Measurements from ENCODE around the gene RIT2. TPM values are rescaled to one million over a fixed set of nuclear protein-coding genes. Genes with fewer than 3 reads are reported as not detected.

RIT2 gene
- total RNA-seq, 4 donors from 2014 or later = not detected

- Histone ChIP-seq H3K4me1 (no peaks in the 10 kb centered on the region), H3K4me3 (no peak overlapping the region), H3K9me3 (no peaks in the 10 kb centered on the region), H3K36me3 (no peaks in the 10 kb centered on the region), H3K27ac (replicated peaks in 1 of 4) (no peak overlapping the region), H3K27me3 (no peaks in the 10 kb centered on the region)
- intact Hi-C loops (cut with DNase I) = no loop called here
- no peak for TF ChIP-seq POLR2AphosphoS5 (IDR thresholded peaks at IDR 0.05)
- no peak for TF ChIP-seq POLR2A (IDR thresholded peaks at IDR 0.05; ENCODE audit: low read depth)
- TF ChIP-seq EP300 (IDR thresholded peaks at IDR 0.05) = no peak
- TF ChIP-seq, protein P1, sequence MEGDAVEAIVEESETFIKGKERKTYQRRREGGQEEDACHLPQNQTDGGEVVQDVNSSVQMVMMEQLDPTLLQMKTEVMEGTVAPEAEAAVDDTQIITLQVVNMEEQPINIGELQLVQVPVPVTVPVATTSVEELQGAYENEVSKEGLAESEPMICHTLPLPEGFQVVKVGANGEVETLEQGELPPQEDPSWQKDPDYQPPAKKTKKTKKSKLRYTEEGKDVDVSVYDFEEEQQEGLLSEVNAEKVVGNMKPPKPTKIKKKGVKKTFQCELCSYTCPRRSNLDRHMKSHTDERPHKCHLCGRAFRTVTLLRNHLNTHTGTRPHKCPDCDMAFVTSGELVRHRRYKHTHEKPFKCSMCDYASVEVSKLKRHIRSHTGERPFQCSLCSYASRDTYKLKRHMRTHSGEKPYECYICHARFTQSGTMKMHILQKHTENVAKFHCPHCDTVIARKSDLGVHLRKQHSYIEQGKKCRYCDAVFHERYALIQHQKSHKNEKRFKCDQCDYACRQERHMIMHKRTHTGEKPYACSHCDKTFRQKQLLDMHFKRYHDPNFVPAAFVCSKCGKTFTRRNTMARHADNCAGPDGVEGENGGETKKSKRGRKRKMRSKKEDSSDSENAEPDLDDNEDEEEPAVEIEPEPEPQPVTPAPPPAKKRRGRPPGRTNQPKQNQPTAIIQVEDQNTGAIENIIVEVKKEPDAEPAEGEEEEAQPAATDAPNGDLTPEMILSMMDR (IDR thresholded peaks at IDR 0.05) = no peak
- 95% methylated on average over 2 of the region's 2 CpGs for WGBS
- no peak for DNase-seq (ENCODE audit: extremely low spot score)
Observed at GRCh38 chr18:43040281-43040680, 75.2 kb downstream of the RIT2 start.

GRCh38 chr18:43034683-43035500, 80.6 kb downstream of the RIT2 start:
- no peaks in the 10 kb centered on the region for H3K4me1 ChIP-seq
- no peaks in the 10 kb centered on the region for H3K9me3 ChIP-seq
- H3K27me3 ChIP-seq = no peaks in the 10 kb centered on the region
- intact Hi-C loops (cut with DNase I) = no loop called here
- H3K36me3 ChIP-seq = no peaks in the 10 kb centered on the region
- TF ChIP-seq EP300 (IDR thresholded peaks at IDR 0.05) (no peak), POLR2A (IDR thresholded peaks at IDR 0.05; ENCODE audit: low read depth) (no peak), POLR2AphosphoS5 (IDR thresholded peaks at IDR 0.05) (no peak)
- TF ChIP-seq, protein P1 (IDR thresholded peaks at IDR 0.05) = no peak
- no peak overlapping the region for H3K4me3 ChIP-seq
- WGBS = 55% methylated on average over 2 of the region's 2 CpGs
- H3K27ac ChIP-seq (replicated peaks in 1 of 4) = no peak overlapping the region
- DNase-seq (ENCODE audit: extremely low spot score) = no peak

- Histone ChIP-seq H3K36me3 (no peaks in the 10 kb centered on the region), H3K4me3 (no peak overlapping the region), H3K4me1 (no peaks in the 10 kb centered on the region), H3K27ac (replicated peaks in 1 of 4) (no peak overlapping the region), H3K27me3 (no peaks in the 10 kb centered on the region), H3K9me3 (no peaks in the 10 kb centered on the region)
- intact Hi-C loops (cut with DNase I) = no loop called here
- TF ChIP-seq POLR2A (IDR thresholded peaks at IDR 0.05; ENCODE audit: low read depth) = no peak
- TF ChIP-seq, protein P1 (IDR thresholded peaks at IDR 0.05) = no peak
- TF ChIP-seq EP300 (IDR thresholded peaks at IDR 0.05) = no peak
- TF ChIP-seq POLR2AphosphoS5 (IDR thresholded peaks at IDR 0.05) = no peak
- WGBS = 57% methylated on average over 1 of the region's 1 CpG
- DNase-seq (ENCODE audit: extremely low spot score) = no peak
Observed at GRCh38 chr18:43031169-43031568, 84.3 kb downstream of the RIT2 start.

DNA sequence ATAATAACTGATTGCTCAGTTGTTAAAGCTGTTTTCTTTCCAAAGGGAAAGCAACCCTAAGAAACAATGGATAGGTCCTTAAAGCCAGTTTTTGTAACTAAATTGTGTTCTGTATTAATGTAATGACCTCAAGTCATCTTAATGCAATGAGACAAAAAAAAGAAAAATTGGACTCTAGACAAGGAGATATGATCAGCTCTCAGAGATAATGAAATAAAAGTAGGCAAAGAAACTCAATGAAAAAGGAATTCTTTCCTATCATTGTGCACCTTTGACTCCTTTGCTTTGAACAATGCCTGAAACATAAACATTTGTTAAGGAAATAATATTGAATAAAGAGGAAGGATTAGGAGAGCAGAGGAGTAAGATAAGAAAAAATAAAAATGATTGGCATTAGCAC, 86.1 kb downstream of the RIT2 start:
- no peak overlapping the region for H3K27ac ChIP-seq (replicated peaks in 1 of 4)
- DNase-seq (ENCODE audit: extremely low spot score) = no peak
- no peak overlapping the region for H3K4me3 ChIP-seq
- H3K27me3 ChIP-seq = no peaks in the 10 kb centered on the region
- no peaks in the 10 kb centered on the region for H3K9me3 ChIP-seq
- TF ChIP-seq, protein P1 (IDR thresholded peaks at IDR 0.05) = no peak
- TF ChIP-seq EP300 (IDR thresholded peaks at IDR 0.05) (no peak), POLR2A (IDR thresholded peaks at IDR 0.05; ENCODE audit: low read depth) (no peak)
- no peaks in the 10 kb centered on the region for H3K36me3 ChIP-seq
- intact Hi-C loops (cut with DNase I) = no loop called here
- no peaks in the 10 kb centered on the region for H3K4me1 ChIP-seq

- Histone ChIP-seq H3K36me3 (no peaks in the 10 kb centered on the region), H3K4me3 (no peak overlapping the region), H3K27me3 (no peaks in the 10 kb centered on the region), H3K27ac (replicated peaks in 1 of 4) (no peak overlapping the region), H3K9me3 (no peaks in the 10 kb centered on the region), H3K4me1 (no peaks in the 10 kb centered on the region)
- no peak for DNase-seq (ENCODE audit: extremely low spot score)
- intact Hi-C loops (cut with DNase I) = no loop called here
- TF ChIP-seq EP300 (IDR thresholded peaks at IDR 0.05) (no peak), POLR2AphosphoS5 (IDR thresholded peaks at IDR 0.05) (no peak)
- 68% methylated on average over 3 of the region's 3 CpGs for WGBS
Observed at GRCh38 chr18:43022874-43023273, 92.6 kb downstream of the RIT2 start.

Measured in esophagus muscularis mucosa (tissue), 4 donors.